GM19023 (cell line): ENCODE measurements around the gene SLC44A4.
"Not testable (repeated sequence)": the region's sequence is repeated elsewhere in the genome, so short reads cannot be mapped to it uniquely, and the experiment has no call there.

Experiments
- ATAC-seq: cut with Tn5 transposase; IDR thresholded peaks from one replicate; pipeline ENCODE4 v1.9.1; 2021; ENCODE audit warnings: mild to moderate bottlenecking, moderate library complexity; ENCODE audit not compliant: unreplicated experiment

SLC44A4 gene

GRCh38 chr6:31831350-31832215, 47.2 kb downstream of the SLC44A4 start:
- no peak for ATAC-seq

GRCh38 chr6:31830886-31831335, 47.9 kb downstream of the SLC44A4 start:
- no peak for ATAC-seq

GRCh38 chr6:31829633-31830283, 49.0 kb downstream of the SLC44A4 start:
- no peak for ATAC-seq

- peak; percentile 75 for ATAC-seq
Observed at GRCh38 chr6:31827286-31828079, 51.3 kb downstream of the SLC44A4 start, which contains the start of gene HSPA1B. Gene HSPA1B, plus strand, starts transcription at chr6:31827738. Its CDS starts 213 bp downstream, at chr6:31827951.

- ATAC-seq = no peak
Observed at GRCh38 chr6:31826793-31827285, 52.0 kb downstream of the SLC44A4 start.

- ATAC-seq = no peak
Observed at GRCh38 chr6:31825553-31825952, 53.2 kb downstream of the SLC44A4 start.

GRCh38 chr6:31823592-31824196, 55.1 kb downstream of the SLC44A4 start:
- not testable (repeated sequence) for ATAC-seq

GRCh38 chr6:31822036-31822821, 56.6 kb downstream of the SLC44A4 start:
- ATAC-seq = no peak

GRCh38 chr6:31821301-31822035, 57.3 kb downstream of the SLC44A4 start:
- ATAC-seq = no peak

- not testable (repeated sequence) for ATAC-seq
Observed at GRCh38 chr6:31820399-31820798, 58.4 kb downstream of the SLC44A4 start.

GRCh38 chr6:31819871-31820299, 58.9 kb downstream of the SLC44A4 start:
- ATAC-seq = no peak

GRCh38 chr6:31817929-31818511, 60.8 kb downstream of the SLC44A4 start:
- ATAC-seq = not testable (repeated sequence)

- not testable (repeated sequence) for ATAC-seq
Observed at GRCh38 chr6:31817133-31817928, 61.5 kb downstream of the SLC44A4 start.

GRCh38 chr6:31815025-31815838, 63.6 kb downstream of the SLC44A4 start, which contains the start of the genes HSPA1A and HSPA1L:
Gene HSPA1A, plus strand, starts transcription at chr6:31815543. Its CDS starts 214 bp downstream, at chr6:31815757.
Gene HSPA1L, minus strand, starts transcription at chr6:31815283. Its CDS starts 3,311 bp downstream, at chr6:31811972.
- peak; percentile 60 for ATAC-seq

- peak; percentile 31 for ATAC-seq
Observed at GRCh38 chr6:31814677-31815024, 64.1 kb downstream of the SLC44A4 start.

- ATAC-seq = no peak
Observed at GRCh38 chr6:31813465-31813849, 65.3 kb downstream of the SLC44A4 start.
